NCI-H2081 treated with DMSO at 0.1 percent for 48 hours (cell line): ENCODE measurements around the gene PKLR.
"Not testable (repeated sequence)": the region's sequence is repeated elsewhere in the genome, so short reads cannot be mapped to it uniquely, and the experiment has no call there.

Experiments
- DNase-seq: peaks from one replicate; lab custom pipeline; 2025; lab: John Stamatoyannopoulos, UW

PKLR gene

DNA sequence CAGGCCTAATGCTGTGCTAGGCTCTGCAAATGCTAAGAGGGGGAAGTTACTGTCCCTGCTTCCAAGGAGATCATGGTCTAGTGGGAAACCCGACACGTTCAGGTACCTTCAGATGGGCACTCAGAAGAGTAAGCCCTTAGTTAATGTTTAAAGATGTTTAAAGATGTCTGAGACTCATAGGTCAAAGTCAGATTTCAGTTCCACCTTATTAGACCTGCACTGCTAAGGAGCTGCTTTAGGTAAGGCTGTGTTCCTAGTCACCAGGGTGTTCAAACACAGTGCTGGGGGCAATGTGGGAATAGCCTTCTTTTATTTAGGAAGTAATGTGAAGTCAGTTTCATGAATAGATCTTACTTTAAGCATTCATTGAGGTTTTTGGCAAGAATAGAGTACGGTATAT is 15.7 kb upstream of the PKLR start:
- no peak for DNase-seq

GRCh38 chr1:155313261-155313660 is 12.0 kb upstream of the PKLR start:
- no peak for DNase-seq

GRCh38 chr1:155309423-155310021 is 8.3 kb upstream of the PKLR start:
- no peak for DNase-seq

GRCh38 chr1:155308493-155309422 is 7.5 kb upstream of the PKLR start, which contains the start of gene FDPS:
Gene FDPS, plus strand, starts transcription at chr1:155308866. Its CDS starts 924 bp downstream, at chr1:155309790.
- peak; percentile 100 for DNase-seq

DNA sequence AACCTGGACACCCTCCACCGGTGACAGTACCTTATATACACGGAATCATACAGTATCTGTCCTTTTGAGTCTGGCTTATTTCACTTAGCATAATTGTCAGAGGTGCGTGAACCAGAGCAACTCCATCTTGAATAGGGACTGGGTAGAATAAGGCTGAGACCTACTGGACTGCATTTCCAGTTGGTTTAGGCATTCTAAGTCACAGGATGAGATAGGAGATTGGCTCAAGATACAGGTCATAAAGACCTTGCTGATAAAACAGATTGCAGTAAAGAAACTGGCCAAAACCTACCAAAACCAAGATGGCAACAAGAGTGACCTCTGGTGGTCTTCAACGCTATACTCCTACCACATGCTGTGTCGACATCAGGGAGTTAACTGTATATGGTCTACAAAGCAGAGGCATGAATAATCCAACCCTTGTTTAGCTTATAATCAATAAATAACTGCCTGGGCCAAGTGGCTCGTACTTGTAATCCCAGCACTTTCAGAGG is 6.1 kb upstream of the PKLR start:
- no peak for DNase-seq

DNA sequence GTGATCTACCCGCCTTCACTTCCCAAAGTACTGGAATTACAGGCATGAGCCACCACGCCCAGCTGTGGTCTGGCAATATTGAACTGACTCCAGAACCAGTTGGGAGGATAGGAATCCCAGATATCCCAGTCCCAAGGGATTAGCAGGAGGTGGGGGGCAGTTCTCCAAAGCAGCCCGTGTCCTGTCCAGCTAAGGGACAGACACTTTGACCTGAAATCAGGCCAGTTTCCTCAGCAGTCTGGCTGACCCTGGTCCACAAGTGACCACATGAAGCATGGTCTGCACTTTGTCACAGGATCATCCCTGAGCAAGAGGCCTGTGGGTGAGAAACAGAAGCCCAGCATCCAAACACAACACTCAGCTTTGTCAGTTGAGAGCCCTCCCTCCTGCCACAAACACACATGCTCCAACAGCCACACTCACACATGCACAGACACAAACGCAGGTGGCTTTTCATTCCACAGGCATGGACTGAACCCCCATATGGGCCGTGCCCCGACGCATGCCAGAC is 4.7 kb upstream of the PKLR start:
- no peak for DNase-seq

DNA sequence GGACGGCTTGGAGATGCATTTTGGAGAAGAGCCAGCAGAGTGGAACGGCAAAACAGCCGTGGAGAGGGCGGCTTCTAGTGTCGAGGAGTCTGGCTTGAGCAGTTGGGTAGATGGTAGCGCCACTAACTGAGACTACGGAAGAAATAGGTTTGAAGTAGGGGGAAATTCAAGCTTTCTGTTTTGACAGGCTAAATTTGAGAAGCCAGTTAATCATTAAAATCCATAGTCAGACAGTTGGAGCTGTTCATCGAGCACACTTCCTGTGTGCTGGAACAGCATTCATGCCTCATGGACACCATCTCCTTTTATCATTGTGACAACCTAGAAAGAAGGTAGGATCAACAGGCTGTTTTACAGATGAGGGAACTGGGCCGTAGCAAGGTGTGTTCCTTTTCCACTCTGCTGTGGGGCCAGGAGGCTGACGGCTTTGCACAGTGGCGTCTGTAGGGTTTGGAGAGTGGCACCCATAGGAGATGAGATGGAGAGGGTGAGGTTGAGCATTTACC is 3.4 kb upstream of the PKLR start:
- DNase-seq, result no peak

GRCh38 chr1:155300553-155301329 is 497 bp downstream of the PKLR start:
- no peak for DNase-seq

GRCh38 chr1:155300024-155300423 is 1.2 kb downstream of the PKLR start:
- DNase-seq, result no peak

GRCh38 chr1:155297384-155297783 is 3.9 kb downstream of the PKLR start:
- DNase-seq, result no peak

DNA sequence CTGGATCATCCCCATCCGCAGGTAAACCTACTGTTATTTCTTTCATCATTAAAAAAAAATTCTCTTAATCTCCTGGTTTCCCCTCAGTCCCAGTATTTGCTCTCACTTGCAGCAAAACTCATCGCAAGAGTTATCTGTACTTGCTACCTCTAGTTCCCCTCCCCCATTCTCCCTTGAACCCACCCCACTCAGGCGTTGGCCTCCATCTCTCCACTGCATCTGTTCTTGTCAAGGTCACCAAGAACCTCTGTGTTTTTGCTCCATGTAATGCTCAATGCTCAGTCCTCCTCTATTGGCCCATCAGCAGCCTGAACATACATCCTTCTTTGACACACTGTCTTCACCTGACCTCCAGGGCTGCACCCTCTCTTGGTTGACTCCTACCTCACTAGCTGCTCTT is 4.6 kb downstream of the PKLR start:
- no peak for DNase-seq

DNA sequence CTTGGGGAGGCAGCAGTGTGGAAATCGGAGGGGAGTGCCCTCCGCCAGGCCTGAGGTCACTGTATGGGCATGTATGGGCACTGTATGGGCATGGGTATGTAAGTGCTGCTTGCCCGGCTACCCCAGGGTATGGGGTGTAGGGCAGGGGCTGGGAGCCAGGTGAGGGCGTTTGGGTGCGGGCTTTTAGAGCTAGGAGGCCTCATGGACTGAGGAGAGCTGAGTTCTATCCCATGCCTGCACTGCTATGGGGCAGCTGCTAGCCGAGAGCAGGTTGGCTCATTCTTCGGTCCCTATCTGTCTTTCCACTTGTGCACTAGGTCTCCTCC is 5.3 kb downstream of the PKLR start:
- no peak for DNase-seq

DNA sequence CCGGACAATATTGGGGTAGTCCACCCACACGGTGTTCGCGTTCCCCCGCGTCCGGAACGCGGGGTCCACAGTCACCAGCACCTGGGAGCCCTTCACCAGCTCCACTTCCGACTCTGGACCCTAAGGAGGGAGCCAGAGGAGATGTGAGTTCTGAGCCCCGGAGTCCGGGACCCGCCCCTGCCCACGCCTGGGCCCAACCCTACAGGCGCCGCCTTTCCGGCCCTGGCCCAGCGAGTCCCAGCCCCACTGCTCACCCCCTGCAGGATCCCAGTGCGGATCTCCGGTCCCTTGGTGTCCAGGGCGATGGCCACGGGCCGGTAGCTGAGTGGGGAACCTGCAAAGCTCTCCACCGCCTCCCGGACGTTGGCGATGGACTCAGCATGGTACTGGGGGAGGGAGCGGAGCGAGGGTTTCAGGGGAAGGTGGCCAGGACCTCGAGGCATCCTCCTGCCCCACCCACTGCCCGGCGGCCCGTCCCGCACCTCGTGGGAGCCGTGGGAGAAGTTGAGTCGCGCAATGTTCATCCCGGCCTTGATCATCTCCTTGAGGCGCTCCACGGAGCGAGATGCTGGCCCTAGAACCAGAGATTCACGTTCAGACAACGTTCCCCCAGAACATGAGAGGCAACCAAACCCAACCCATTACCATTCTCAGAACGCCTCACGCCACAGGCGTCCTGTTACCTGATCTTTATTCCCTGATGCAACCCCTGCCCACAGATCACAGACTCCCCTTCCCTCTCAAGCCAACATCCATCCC is 5.9 kb downstream of the PKLR start:
- no peak for DNase-seq

- no peak for DNase-seq
Observed at GRCh38 chr1:155294520-155295182, 6.6 kb downstream of the PKLR start.

DNA sequence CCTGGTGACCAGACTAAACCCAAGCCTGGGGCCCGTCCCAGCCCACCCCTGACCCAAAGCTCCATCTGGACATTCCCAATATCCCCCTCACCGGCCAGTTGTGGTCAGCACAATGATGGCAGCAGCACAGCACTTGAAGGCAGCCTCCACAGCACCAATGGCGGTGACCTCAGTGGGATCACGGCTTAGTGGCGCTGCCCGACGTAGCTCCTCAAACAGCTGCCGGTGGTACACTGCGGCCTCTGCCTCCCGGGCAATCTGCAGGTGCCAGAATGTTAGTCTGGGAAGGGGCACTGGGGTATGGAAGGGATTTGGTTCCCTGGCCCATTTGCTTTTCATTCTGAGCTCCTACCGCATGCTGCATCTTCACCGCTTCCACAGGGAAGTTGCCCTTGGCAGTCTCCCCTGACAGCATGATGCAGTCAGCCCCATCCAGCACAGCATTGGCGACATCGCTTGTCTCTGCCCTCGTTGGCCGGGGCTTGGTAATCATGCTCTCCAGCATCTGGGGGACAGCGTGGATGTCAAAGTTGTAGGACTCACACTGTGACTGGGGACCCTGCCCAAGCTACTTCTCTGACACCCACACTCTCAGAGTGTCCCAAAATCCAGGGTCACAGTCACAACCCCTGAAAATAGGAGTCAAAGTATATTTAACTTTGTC is 8.0 kb downstream of the PKLR start:
- DNase-seq, result no peak

DNA sequence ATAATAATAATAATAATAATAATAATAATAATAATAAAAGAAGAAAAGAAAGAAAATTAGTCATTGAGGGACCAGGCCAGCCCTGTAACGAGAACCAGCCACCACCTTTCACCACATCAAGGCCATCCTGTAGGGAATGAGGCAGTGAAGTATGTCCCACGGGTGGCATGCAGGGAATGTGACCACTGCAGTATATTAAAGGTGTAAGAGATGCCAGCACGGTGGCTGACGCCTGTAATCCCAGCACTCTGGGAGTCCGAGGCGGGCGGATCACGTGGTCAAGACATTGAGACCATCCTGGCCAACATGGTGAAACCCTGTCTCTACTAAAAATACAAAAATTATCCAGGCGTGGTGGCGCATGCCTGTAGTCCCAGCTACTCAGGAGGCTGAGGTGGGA is 10.2 kb downstream of the PKLR start:
- DNase-seq, result not testable (repeated sequence)

- no peak for DNase-seq
Observed at GRCh38 chr1:155287987-155288543, 13.2 kb downstream of the PKLR start.

- DNase-seq, result no peak
Observed at GRCh38 chr1:155286544-155286943, 14.7 kb downstream of the PKLR start.

DNA sequence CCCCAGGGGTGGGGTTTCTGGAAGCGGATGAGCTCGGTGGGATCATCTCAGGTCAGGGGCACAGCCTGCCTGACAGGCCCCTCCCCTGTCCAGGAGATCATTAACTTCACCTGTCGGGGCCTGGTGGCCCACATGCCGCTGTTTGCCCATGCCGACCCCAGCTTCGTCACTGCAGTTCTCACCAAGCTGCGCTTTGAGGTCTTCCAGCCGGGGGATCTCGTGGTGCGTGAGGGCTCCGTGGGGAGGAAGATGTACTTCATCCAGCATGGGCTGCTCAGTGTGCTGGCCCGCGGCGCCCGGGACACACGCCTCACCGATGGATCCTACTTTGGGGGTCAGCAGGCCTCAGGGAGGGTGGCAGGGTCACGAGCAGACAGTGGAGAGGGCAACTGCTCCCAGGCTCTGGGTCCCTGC is 15.6 kb downstream of the PKLR start:
- no peak for DNase-seq

DNA sequence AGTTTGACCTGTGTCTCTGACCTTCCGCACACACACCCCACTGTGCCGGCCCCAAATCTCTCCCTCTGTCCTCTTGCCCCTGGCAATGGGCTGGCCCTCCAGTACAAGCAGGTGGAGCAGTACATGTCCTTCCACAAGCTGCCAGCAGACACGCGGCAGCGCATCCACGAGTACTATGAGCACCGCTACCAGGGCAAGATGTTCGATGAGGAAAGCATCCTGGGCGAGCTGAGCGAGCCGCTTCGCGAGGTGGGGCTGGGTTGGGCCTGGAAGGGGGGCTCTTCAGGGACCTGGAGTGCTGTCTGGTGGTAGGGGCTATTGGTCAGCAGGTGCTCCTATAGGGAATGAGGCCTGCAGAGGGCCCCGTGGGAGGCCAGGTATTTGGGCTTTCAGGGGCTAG is 16.2 kb downstream of the PKLR start:
- DNase-seq, result no peak
